ENCODE measurements around the gene B3GNT2. TPM values are rescaled to one million over a fixed set of nuclear protein-coding genes. Genes with fewer than 3 reads are reported as not detected.

Gene B3GNT2
- total RNA-seq, 4 donors from 2014 or later = 16.9 to 36.9 (median 20.3) TPM

GRCh38 chr2:62200291-62200841, 4.5 kb downstream of the B3GNT2 start:
- no peak overlapping the region for H3K4me3 ChIP-seq

GRCh38 chr2:62200868-62201267, 5.0 kb downstream of the B3GNT2 start:
- Histone ChIP-seq H3K9me3 (no peaks in the 10 kb centered on the region), H3K36me3 (no peaks in the 10 kb centered on the region), H3K4me1 (peaks cover 49% of the 10 kb centered on the region), H3K27ac (no peak overlapping the region), H3K27me3 (no peaks in the 10 kb centered on the region), H3K4me3 (no peak overlapping the region)
- DNase-seq (ENCODE audit: low spot score in 2 of 2) = no peak
- WGBS = 83% methylated on average over 3 of the region's 3 CpGs
- TF ChIP-seq EP300 (IDR thresholded peaks at IDR 0.05) (no peak), POLR2A (IDR thresholded peaks at IDR 0.05) (no peak), POLR2AphosphoS5 (IDR thresholded peaks at IDR 0.05) (no peak)
- TF ChIP-seq, protein P1, sequence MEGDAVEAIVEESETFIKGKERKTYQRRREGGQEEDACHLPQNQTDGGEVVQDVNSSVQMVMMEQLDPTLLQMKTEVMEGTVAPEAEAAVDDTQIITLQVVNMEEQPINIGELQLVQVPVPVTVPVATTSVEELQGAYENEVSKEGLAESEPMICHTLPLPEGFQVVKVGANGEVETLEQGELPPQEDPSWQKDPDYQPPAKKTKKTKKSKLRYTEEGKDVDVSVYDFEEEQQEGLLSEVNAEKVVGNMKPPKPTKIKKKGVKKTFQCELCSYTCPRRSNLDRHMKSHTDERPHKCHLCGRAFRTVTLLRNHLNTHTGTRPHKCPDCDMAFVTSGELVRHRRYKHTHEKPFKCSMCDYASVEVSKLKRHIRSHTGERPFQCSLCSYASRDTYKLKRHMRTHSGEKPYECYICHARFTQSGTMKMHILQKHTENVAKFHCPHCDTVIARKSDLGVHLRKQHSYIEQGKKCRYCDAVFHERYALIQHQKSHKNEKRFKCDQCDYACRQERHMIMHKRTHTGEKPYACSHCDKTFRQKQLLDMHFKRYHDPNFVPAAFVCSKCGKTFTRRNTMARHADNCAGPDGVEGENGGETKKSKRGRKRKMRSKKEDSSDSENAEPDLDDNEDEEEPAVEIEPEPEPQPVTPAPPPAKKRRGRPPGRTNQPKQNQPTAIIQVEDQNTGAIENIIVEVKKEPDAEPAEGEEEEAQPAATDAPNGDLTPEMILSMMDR (IDR thresholded peaks at IDR 0.05) = no peak

More at GRCh38 chr2:62200291-62200841, 4.5 kb downstream of the B3GNT2 start:
- H3K36me3 ChIP-seq = no peaks in the 10 kb centered on the region
- no peak for TF ChIP-seq POLR2A (IDR thresholded peaks at IDR 0.05)
- TF ChIP-seq EP300 (IDR thresholded peaks at IDR 0.05) = no peak
- TF ChIP-seq, protein P1 (IDR thresholded peaks at IDR 0.05) = no peak
- TF ChIP-seq POLR2AphosphoS5 (IDR thresholded peaks at IDR 0.05) = no peak
- no peaks in the 10 kb centered on the region for H3K9me3 ChIP-seq
- no peak overlapping the region for H3K27ac ChIP-seq
- peaks cover 50% of the 10 kb centered on the region for H3K4me1 ChIP-seq
- DNase-seq (ENCODE audit: low spot score in 2 of 2) = no peak
- H3K27me3 ChIP-seq = no peaks in the 10 kb centered on the region
- WGBS = 73% methylated on average over 4 of the region's 4 CpGs

- Histone ChIP-seq H3K36me3 (no peaks in the 10 kb centered on the region), H3K27me3 (no peaks in the 10 kb centered on the region), H3K4me3 (no peak overlapping the region), H3K9me3 (no peaks in the 10 kb centered on the region), H3K4me1 (peaks cover 49% of the 10 kb centered on the region), H3K27ac (no peak overlapping the region)
- DNase-seq (ENCODE audit: low spot score in 2 of 2) = no peak
- WGBS = 71% methylated on average over 2 of the region's 2 CpGs
- TF ChIP-seq POLR2A (IDR thresholded peaks at IDR 0.05) (no peak), POLR2AphosphoS5 (IDR thresholded peaks at IDR 0.05) (no peak), EP300 (IDR thresholded peaks at IDR 0.05) (no peak)
- TF ChIP-seq, protein P1 (IDR thresholded peaks at IDR 0.05) = no peak
Measured at GRCh38 chr2:62201307-62201706, 5.4 kb downstream of the B3GNT2 start.

DNA sequence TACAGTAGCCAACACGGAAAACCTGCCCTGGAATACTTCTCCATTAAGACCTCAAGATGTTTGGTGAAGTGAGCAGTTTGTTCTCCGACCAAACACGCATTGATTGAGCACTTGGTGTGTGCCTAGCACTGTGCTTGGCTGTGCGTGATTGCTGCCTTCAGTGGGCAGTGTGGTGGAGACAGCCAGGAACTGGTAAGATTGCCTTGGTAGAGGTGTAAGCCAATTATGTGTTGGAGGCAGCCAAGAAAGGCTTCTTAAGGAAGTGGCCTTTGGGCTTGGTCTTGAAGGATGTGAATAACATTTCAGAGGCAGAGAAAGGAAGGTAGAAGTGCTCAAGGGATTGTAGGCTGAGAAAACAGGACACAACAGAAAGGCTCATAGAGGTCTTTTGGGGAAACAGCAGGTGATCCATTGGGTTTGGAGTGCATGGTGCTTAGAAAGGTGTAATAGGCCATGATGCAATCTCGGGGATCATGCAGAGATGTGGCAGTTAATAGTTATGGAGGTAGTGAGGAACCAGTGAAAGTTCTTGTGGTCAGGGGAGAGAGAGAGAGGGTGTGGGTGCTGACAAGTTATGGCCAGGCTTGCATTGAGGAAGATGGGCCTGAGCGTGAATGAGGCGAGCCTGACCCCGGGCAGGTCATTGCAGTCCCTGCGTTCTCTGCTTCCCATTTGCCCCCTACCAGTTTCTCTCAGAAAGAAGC, 6.3 kb downstream of the B3GNT2 start:
- DNase-seq (ENCODE audit: low spot score in 2 of 2) = no peak
- Histone ChIP-seq H3K4me1 (peaks cover 48% of the 10 kb centered on the region), H3K36me3 (no peaks in the 10 kb centered on the region), H3K27me3 (no peaks in the 10 kb centered on the region), H3K4me3 (no peak overlapping the region), H3K9me3 (no peaks in the 10 kb centered on the region), H3K27ac (no peak overlapping the region)
- TF ChIP-seq POLR2A (IDR thresholded peaks at IDR 0.05) (no peak), EP300 (IDR thresholded peaks at IDR 0.05) (no peak), POLR2AphosphoS5 (IDR thresholded peaks at IDR 0.05) (no peak)
- TF ChIP-seq, protein P1 (IDR thresholded peaks at IDR 0.05) = no peak
- 86% methylated on average over 9 of the region's 9 CpGs for WGBS

- no peak overlapping the region for H3K4me3 ChIP-seq
- H3K36me3 ChIP-seq = no peaks in the 10 kb centered on the region
- 73% methylated on average over 1 of the region's 1 CpG for WGBS
- TF ChIP-seq EP300 (IDR thresholded peaks at IDR 0.05) (no peak), POLR2A (IDR thresholded peaks at IDR 0.05) (no peak), POLR2AphosphoS5 (IDR thresholded peaks at IDR 0.05) (no peak)
- TF ChIP-seq, protein P1 (IDR thresholded peaks at IDR 0.05) = no peak
- peaks cover 43% of the 10 kb centered on the region for H3K4me1 ChIP-seq
- H3K27me3 ChIP-seq = no peaks in the 10 kb centered on the region
- no peak overlapping the region for H3K27ac ChIP-seq
- no peak for DNase-seq (ENCODE audit: low spot score in 2 of 2)
- no peaks in the 10 kb centered on the region for H3K9me3 ChIP-seq
Measured at GRCh38 chr2:62202729-62203128, 6.8 kb downstream of the B3GNT2 start.

All from suprapubic skin (tissue), 4 donors.